Left ventricle myocardium inferior (tissue), 1 donor: Measurements from ENCODE around the gene ACBD3. TPM values are rescaled to one million over a fixed set of nuclear protein-coding genes. Genes with fewer than 3 reads are reported as not detected.

Source experiments
- DNase-seq: peaks from one replicate; pipeline ENCODE4 v3.0.0-alpha.2; 2020
- H3K27ac ChIP-seq: fragments of 200-600 bp; replicated peaks from 2 replicates; pipeline ENCODE4 v1.8.0; 2021
- H3K27me3 ChIP-seq: fragments of 200-600 bp; 2 replicates; pipeline ENCODE4 v1.8.0; 2021; ENCODE audit warnings: low read depth
- H3K36me3 ChIP-seq: fragments of 200-600 bp; 2 replicates; pipeline ENCODE4 v1.8.0; 2021
- H3K4me1 ChIP-seq: fragments of 200-600 bp; 2 replicates; pipeline ENCODE4 v1.8.0; 2021
- H3K4me3 ChIP-seq: fragments of 200-600 bp; 2 replicates; pipeline ENCODE4 v1.8.0; 2021; ENCODE audit warnings: mild to moderate bottlenecking, moderate library complexity
- H3K9me3 ChIP-seq: fragments of 200-600 bp; replicated peaks from 2 replicates; pipeline ENCODE4 v1.8.0; 2021
- intact Hi-C: fragments of 100-400 bp; cut with micrococcal nuclease; formaldehyde crosslinking; loops from one replicate; pipeline ENCODE4 v1.11.0; 2022
- total RNA-seq: library from RNA; stranded (reverse); fragmentation: NEBNext Ultra II Directional; extraction: Animal tissue kit (Norgen Biotek cat#: 25700); gene quantifications from one replicate; pipeline ENCODE4 v1.2.1, GENCODE V29; 2021
- TF ChIP-seq, protein P1 (sequence below): fragments of 200-600 bp; IDR thresholded peaks from 2 replicates; pipeline ENCODE4 v1.8.0; 2021; ENCODE audit warnings: antibody characterized with exemption, mild to moderate bottlenecking, borderline replicate concordance
- donor health status: DM: no; HTN: yes; CAD: no; lungs with severe emphysema.

ACBD3 gene
- total RNA-seq, 1 donor from 2014 or later: 29.6 TPM

DNA sequence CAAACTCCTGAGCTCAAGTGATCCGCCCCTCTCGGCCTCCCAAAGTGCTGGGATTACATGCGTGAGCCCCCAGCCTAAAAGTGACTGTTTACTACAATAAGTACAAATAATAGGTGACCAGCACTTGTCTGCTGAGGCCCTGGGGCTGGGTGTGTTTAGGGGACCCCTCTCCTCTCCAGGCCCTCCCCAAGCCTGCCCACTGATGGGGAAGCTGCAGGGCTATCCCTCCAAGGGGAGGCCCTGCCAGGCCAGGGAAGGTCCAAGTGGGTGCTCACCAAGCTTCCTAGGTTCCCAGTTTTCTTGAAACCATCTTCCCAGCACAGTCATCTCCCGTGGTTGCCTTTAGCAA is 63.4 kb downstream of the ACBD3 start:
- H3K4me3 ChIP-seq: no peak overlapping the region
- no peaks in the 10 kb centered on the region for H3K36me3 ChIP-seq
- no peaks in the 10 kb centered on the region for H3K9me3 ChIP-seq
- no peak overlapping the region for H3K27ac ChIP-seq
- no peak for DNase-seq
- no peaks in the 10 kb centered on the region for H3K27me3 ChIP-seq
- TF ChIP-seq, protein P1, sequence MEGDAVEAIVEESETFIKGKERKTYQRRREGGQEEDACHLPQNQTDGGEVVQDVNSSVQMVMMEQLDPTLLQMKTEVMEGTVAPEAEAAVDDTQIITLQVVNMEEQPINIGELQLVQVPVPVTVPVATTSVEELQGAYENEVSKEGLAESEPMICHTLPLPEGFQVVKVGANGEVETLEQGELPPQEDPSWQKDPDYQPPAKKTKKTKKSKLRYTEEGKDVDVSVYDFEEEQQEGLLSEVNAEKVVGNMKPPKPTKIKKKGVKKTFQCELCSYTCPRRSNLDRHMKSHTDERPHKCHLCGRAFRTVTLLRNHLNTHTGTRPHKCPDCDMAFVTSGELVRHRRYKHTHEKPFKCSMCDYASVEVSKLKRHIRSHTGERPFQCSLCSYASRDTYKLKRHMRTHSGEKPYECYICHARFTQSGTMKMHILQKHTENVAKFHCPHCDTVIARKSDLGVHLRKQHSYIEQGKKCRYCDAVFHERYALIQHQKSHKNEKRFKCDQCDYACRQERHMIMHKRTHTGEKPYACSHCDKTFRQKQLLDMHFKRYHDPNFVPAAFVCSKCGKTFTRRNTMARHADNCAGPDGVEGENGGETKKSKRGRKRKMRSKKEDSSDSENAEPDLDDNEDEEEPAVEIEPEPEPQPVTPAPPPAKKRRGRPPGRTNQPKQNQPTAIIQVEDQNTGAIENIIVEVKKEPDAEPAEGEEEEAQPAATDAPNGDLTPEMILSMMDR: no peak
- H3K4me1 ChIP-seq: peaks cover 19% of the 10 kb centered on the region
- intact Hi-C loops: loop anchor here (5.0 kb wide), 1 partner anchor 56 kb away; no protein-coding TSS in a partner anchor

DNA sequence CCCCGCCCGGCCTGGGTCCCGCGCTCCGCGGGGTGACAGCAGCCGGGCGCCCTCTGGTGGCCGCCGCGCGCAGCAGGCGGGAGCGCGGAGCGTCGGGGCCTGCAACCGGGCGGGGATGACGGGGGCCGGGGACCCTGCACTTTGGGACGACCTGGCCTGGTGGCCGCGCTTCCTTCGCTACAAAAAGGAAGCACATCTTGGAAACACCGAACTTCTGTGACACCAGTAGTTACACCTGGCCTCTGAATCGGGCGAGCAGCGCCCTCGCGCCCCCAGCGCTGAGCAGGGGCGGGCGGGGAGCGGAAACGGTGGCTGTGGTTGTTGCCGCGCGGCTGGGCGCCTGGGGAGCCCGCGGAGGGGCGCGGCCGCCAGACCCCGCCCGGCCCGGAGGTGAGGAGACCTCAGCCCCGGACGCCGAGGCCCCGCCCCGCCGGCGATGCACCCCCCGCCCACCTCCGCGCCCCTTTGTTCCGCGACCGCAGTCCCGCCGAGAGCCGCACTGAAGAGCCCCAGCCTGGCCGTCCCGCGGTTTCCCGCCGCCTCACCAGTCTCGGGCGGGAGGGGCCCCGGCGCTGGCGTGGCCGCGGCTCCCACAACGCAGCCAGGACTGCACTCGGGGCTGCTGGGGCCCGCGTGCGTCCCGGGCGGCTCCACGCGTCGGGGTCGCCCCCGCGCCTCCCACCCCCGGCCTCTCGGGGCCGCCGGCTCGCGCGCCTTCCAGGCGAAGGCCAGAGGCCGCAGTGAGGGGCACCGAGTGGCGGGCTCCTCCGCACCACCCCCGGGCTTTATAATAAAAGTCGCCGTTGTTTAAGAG is 64.7 kb downstream of the ACBD3 start:
- H3K9me3 ChIP-seq: no peaks in the 10 kb centered on the region

DNA sequence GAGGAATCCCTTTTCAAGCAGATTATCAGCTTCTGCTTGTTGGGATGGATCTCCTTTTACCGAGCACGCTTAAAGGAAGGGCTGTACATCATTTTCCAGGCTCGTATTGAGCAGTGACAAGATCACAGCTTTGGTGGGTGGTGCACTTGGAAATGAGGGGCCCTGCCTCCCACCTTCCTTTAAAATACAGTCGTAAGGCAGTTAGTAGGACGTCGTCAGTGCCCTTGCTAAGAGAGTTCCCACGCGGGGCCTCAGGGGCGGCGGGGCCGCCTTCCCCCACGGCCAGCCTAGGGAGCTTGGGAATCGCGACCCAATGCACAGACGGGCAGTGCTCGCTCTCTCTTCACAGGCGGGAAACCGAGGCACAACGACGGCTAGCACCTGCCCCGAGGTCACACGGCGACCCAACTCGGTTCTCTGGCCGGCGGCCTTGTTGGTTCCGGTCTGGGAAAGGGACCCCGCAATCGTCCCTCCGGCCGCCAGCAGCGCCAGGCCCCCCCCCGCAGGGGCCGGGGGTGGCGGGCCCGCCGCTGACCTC is 65.4 kb downstream of the ACBD3 start:
- Histone ChIP-seq H3K4me1 (peaks cover 19% of the 10 kb centered on the region), H3K9me3 (no peaks in the 10 kb centered on the region), H3K36me3 (no peaks in the 10 kb centered on the region), H3K27ac (peak overlapping the region; percentile 81), H3K4me3 (peak overlapping the region; percentile 81), H3K27me3 (no peaks in the 10 kb centered on the region)
- TF ChIP-seq, protein P1: no peak
- no peak for DNase-seq
- intact Hi-C loops: loop anchor here (5.0 kb wide), 1 partner anchor 54 kb away; no protein-coding TSS in a partner anchor

More for the DNA sequence above, 64.7 kb downstream of the ACBD3 start:
- intact Hi-C loops: loop anchor here (5.0 kb wide), 1 partner anchor 54 kb away; no protein-coding TSS in a partner anchor
- Histone ChIP-seq H3K4me1 (peaks cover 19% of the 10 kb centered on the region), H3K4me3 (peak overlapping the region; percentile 81), H3K27ac (peak overlapping the region; percentile 81), H3K36me3 (no peaks in the 10 kb centered on the region), H3K27me3 (no peaks in the 10 kb centered on the region)
- TF ChIP-seq, protein P1: peak; percentile 95
- DNase-seq: peak; percentile 66

DNA sequence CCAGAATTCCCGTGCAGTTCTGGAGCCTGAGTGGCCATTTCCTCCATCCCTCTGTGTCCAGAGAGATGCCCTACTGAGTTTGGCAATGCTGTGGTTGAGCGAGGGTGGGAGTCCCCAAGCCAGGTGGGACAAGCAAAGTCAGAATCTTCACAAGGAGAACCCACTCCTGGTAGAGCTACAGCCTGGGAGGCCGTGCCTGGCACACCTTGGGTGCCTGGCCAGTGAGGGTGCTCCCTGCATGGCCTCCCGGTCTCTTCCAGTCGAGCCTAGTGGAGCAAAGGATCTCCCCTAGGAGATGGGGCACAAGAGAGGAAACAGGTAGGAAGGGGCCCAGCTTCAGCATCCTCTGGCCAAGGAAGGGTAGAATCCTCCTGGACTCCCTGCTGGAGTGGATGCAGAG is 66.1 kb downstream of the ACBD3 start:
- Histone ChIP-seq H3K4me1 (peaks cover 19% of the 10 kb centered on the region), H3K9me3 (no peaks in the 10 kb centered on the region), H3K4me3 (no peak overlapping the region), H3K27ac (no peak overlapping the region), H3K36me3 (no peaks in the 10 kb centered on the region), H3K27me3 (no peaks in the 10 kb centered on the region)
- TF ChIP-seq, protein P1: no peak
- DNase-seq: no peak
- intact Hi-C loops: loop anchor here (5.0 kb wide), 1 partner anchor 53 kb away; no protein-coding TSS in a partner anchor

DNA sequence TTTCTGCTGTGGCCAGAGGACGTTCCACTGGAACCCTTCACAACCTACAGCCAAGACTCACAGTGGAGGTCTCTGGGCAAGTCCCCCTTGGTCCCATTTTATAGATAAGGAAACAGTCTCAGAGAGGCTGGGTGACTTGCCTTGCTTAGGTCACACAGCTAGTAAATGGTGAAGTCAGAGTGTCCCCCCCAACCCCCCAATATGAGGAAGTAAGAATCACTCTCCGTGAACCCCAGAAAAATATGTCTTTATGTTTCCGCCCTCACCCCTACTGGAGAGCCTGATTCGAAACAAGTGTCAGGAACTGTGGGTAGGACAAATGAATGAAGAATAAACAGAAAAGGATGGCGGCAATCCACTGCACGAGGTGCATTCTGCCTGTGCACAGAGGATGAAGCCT is 67.4 kb downstream of the ACBD3 start:
- no peak for DNase-seq
- H3K9me3 ChIP-seq: no peaks in the 10 kb centered on the region
- H3K27me3 ChIP-seq: no peaks in the 10 kb centered on the region
- H3K36me3 ChIP-seq: no peaks in the 10 kb centered on the region
- TF ChIP-seq, protein P1: no peak
- H3K4me3 ChIP-seq: no peak overlapping the region
- intact Hi-C loops: loop anchor here (5.0 kb wide), 1 partner anchor 37 kb away; no protein-coding TSS in a partner anchor
- H3K27ac ChIP-seq: no peak overlapping the region
- H3K4me1 ChIP-seq: peaks cover 19% of the 10 kb centered on the region
